ENCODE results near the gene CEACAM19. TPM values are rescaled to one million over a fixed set of nuclear protein-coding genes. Genes with fewer than 3 reads are reported as not detected.

CEACAM19 gene
- total and polyA plus RNA-seq, 10 of the 15 experiments (the other 5 are each of a cell fraction or from before 2014, with no cell fraction given): 0.13 to 0.31 (median 0.17) TPM; not detected in 4

- no peak for TF ChIP-seq EZH2 (IDR thresholded peaks at IDR 0.05; ENCODE audit: borderline replicate concordance, control insufficient read depth, low read depth, low read length)
- TF ChIP-seq TBL1XR1 (IDR thresholded peaks at IDR 0.05; ENCODE audit: low read depth, low read length): peak; percentile 29; the same call in 1 of the 2 replicates
Observed at GRCh38 chr19:44723952-44724319, 52.7 kb downstream of the CEACAM19 start (continued).

- BruUV-seq (replicated peaks): no TSS peak
- H2AFZ ChIP-seq (ENCODE audit: control insufficient read depth, low read depth, low read length): no peak overlapping the region
- H3K79me2 ChIP-seq (ENCODE audit: control insufficient read depth, insufficient read depth, low read length): no peaks in the 10 kb centered on the region
- no peak for FAIRE-seq
- ATAC-seq: no peak
- ChIA-PET POLR2A (interaction anchor here (1.0 to 3.8 kb wide), 7 partner anchors 11 to 45 kb away, joined by 3 to 32 read pairs (median 8); no protein-coding TSS in a partner anchor), CTCF (interaction anchor here (1.2 to 16.8 kb wide), 11 partner anchors 11 to 119 kb away, joined by 3 to 513 read pairs (median 34); partner anchors contain the start of gene BCL3), RAD21 (ENCODE audit: unreplicated experiment) (interaction anchor here (1.1 to 7.8 kb wide), 11 partner anchors 11 to 165 kb away, joined by 3 to 302 read pairs (median 42); partner anchors contain the start of genes BCL3, NECTIN2 and TOMM40), SMC1A (ENCODE audit: uncharacterized antibody, unreplicated experiment) (interaction anchor here (1.1 to 8.7 kb wide), 7 partner anchors 7 to 58 kb away, joined by 3 to 328 read pairs (median 43); partner anchors contain the start of gene BCL3)
- no peak for TF ChIP-seq SMARCA5 (IDR thresholded peaks at IDR 0.05)
- TF ChIP-seq ZBTB33 (IDR thresholded peaks at IDR 0.05): peak; percentile 90
- peak; percentile 74 for TF ChIP-seq NR2F1 (conservative IDR thresholded peaks at IDR 0.05)
- no peak for TF ChIP-seq SRF (IDR thresholded peaks at IDR 0.05; ENCODE audit: low read depth in 2 of 2, low read length in 2 of 2)
- peak; percentile 50; the same call in 1 of the 2 replicates for TF ChIP-seq IKZF1 (conservative IDR thresholded peaks at IDR 0.05)
- WGBS (ENCODE audit: insufficient coverage, insufficient replicate concordance, low lambda C conversion rate, missing lambda C conversion rate): 58% methylated on average over 15 of the region's 18 CpGs
- no peak overlapping the region for H3K27ac ChIP-seq (ENCODE audit: control insufficient read depth, insufficient read depth)
- H3K9me3 ChIP-seq (replicated peaks; ENCODE audit: control insufficient read depth, insufficient read depth, low read length): no peaks in the 10 kb centered on the region
- no peak overlapping the region for H3K4me2 ChIP-seq (ENCODE audit: control insufficient read depth, insufficient read depth)
- in situ Hi-C loops (cut with MboI): no loop called here
- no peak overlapping the region for H3K9ac ChIP-seq (ENCODE audit: control insufficient read depth, insufficient read depth, low read length)
- intact Hi-C loops (cut with micrococcal nuclease; ENCODE audit: unreplicated experiment): no loop called here
- peaks cover 50% of the 10 kb centered on the region for H3K4me1 ChIP-seq (ENCODE audit: control insufficient read depth, insufficient read depth, low read length)
- H3K4me3 ChIP-seq: no peak overlapping the region
- H4K20me1 ChIP-seq (ENCODE audit: control insufficient read depth, insufficient read depth): no peaks in the 10 kb centered on the region
- DNase-seq (ENCODE audit: low read depth, low spot score): no peak
- no peaks in the 10 kb centered on the region for H3K36me3 ChIP-seq (ENCODE audit: control insufficient read depth in 2 of 2, insufficient read depth in 2 of 2, low read length in 1 of 2)
- no peaks in the 10 kb centered on the region for H3K27me3 ChIP-seq (replicated peaks in 1 of 2; ENCODE audit: control insufficient read depth in 2 of 2, insufficient read depth in 2 of 2, low read length in 1 of 2)
Observed at GRCh38 chr19:44725251-44725650, 54.0 kb downstream of the CEACAM19 start.
